Measurements from ENCODE around the gene RAPGEF1. TPM values are rescaled to one million over a fixed set of nuclear protein-coding genes. Genes with fewer than 3 reads are reported as not detected.
"Not testable (repeated sequence)": the region's sequence is repeated elsewhere in the genome, so short reads cannot be mapped to it uniquely, and the experiment has no call there.

RAPGEF1 gene
- total RNA-seq, 2 experiments from 2014 or later, result 129 to 131 TPM

GRCh38 chr9:131721076-131721475, 18.8 kb downstream of the RAPGEF1 start:
- Mint-ChIP-seq H3K27ac (no peak overlapping the region), H3K27me3 (no peaks in the 10 kb centered on the region), H3K4me3 (no peak overlapping the region), H3K4me1 (peaks cover 44% of the 10 kb centered on the region), H3K36me3 (peaks cover 26% of the 10 kb centered on the region), H3K9me3 (no peaks in the 10 kb centered on the region)
- DNase-seq (no peak), ATAC-seq (ENCODE audit: low read depth) (no peak)
- POLR2A ChIA-PET, result no interaction called here

DNA sequence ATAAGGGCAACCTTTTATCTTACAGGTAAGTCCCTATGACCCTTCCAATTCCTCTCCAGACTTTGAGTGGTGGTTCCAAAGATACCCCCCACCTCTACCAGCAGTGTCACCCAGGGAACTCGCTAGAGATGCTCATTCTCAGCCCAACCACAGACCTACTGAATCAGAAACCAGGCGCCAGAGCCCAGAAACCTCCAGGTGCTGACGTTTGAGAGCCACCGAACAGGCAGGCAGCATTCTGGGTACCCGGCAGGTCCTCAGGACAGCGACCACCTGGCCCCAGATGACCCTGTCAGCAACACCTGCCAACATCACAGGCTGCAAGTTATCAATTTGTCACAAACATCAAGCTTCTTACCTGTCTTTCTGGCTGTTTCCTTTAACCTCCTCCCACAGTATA, 19.5 kb downstream of the RAPGEF1 start:
- peak overlapping the region; percentile 28 for H3K27ac Mint-ChIP-seq
- peaks cover 30% of the 10 kb centered on the region for H3K36me3 Mint-ChIP-seq
- no peaks in the 10 kb centered on the region for H3K9me3 Mint-ChIP-seq
- no peaks in the 10 kb centered on the region for H3K27me3 Mint-ChIP-seq
- peak overlapping the region; percentile 31 for H3K4me3 Mint-ChIP-seq
- POLR2A ChIA-PET, result no interaction called here
- DNase-seq (no peak), ATAC-seq (ENCODE audit: low read depth) (peak; percentile 32)
- H3K4me1 Mint-ChIP-seq, result peaks cover 40% of the 10 kb centered on the region

DNA sequence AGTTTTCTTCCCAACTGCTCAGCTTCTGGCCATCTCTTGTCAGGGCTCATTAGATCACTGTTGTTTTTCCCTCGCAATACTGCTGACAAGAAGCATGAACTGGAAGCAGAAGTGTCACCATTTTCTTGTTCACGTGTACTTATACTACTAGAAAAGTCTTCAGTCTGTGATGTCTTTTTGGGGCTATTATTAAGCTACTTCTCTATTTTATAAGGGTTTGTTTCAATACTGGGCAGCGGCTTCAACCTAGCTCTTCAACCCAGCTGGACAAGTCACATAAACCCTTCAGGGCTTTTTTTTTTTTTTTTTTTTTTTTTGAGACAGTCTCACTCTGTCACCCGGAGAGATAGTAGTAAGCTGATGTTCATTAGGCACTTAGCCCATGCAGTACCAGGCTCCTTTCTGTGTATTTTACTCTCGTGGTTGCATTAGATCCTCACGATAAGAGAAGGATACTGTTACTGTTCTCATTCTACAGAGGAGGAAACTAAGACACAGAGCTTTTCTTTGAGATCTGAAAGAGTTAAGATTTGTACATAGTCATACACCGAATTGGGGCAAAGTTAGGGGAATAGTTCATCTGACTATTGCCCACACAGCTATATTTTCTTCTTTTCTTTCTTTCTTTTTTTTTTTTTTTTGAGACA, 20.5 kb downstream of the RAPGEF1 start:
- no peak for DNase-seq
- ATAC-seq (ENCODE audit: low read depth), result no peak
- no peaks in the 10 kb centered on the region for H3K27me3 Mint-ChIP-seq
- peaks cover 34% of the 10 kb centered on the region for H3K4me1 Mint-ChIP-seq
- POLR2A ChIA-PET, result interaction anchor here (0.7 to 1.0 kb wide), 2 partner anchors 8 to 15 kb away, joined by 3 to 7 read pairs; no protein-coding TSS in a partner anchor
- no peak overlapping the region for H3K27ac Mint-ChIP-seq
- H3K9me3 Mint-ChIP-seq, result no peaks in the 10 kb centered on the region
- peaks cover 32% of the 10 kb centered on the region for H3K36me3 Mint-ChIP-seq
- no peak overlapping the region for H3K4me3 Mint-ChIP-seq

- POLR2A ChIA-PET, result interaction anchor here (2.6 kb wide), 1 partner anchor 10 kb away, joined by 6 read pairs; no protein-coding TSS in a partner anchor
- H3K4me3 Mint-ChIP-seq, result no peak overlapping the region
- H3K9me3 Mint-ChIP-seq, result no peaks in the 10 kb centered on the region
- H3K27ac Mint-ChIP-seq, result no peak overlapping the region
- no peaks in the 10 kb centered on the region for H3K27me3 Mint-ChIP-seq
- no peak for DNase-seq
- H3K36me3 Mint-ChIP-seq, result peaks cover 28% of the 10 kb centered on the region
- ATAC-seq (ENCODE audit: low read depth), result no peak
- H3K4me1 Mint-ChIP-seq, result peaks cover 34% of the 10 kb centered on the region
These were observed 22.0 kb downstream of the RAPGEF1 start for GRCh38 chr9:131717719-131718460.

GRCh38 chr9:131715906-131716305, 24.0 kb downstream of the RAPGEF1 start:
- POLR2A ChIA-PET, result interaction anchor here (2.6 kb wide), 1 partner anchor 12 kb away, joined by 6 read pairs; no protein-coding TSS in a partner anchor

GRCh38 chr9:131714821-131715220, 25.1 kb downstream of the RAPGEF1 start:
- Mint-ChIP-seq H3K36me3 (peaks cover 19% of the 10 kb centered on the region), H3K27ac (no peak overlapping the region), H3K27me3 (no peaks in the 10 kb centered on the region), H3K4me3 (no peak overlapping the region), H3K4me1 (peaks cover 36% of the 10 kb centered on the region), H3K9me3 (no peaks in the 10 kb centered on the region)
- POLR2A ChIA-PET, result no interaction called here
- no peak for ATAC-seq (ENCODE audit: low read depth)
- DNase-seq, result no peak

More at GRCh38 chr9:131715906-131716305, 24.0 kb downstream of the RAPGEF1 start:
- Mint-ChIP-seq H3K27ac (peak overlapping the region; percentile 10), H3K36me3 (peaks cover 26% of the 10 kb centered on the region), H3K27me3 (no peaks in the 10 kb centered on the region), H3K4me3 (no peak overlapping the region), H3K4me1 (peaks cover 38% of the 10 kb centered on the region), H3K9me3 (no peaks in the 10 kb centered on the region)
- DNase-seq (no peak), ATAC-seq (ENCODE audit: low read depth) (no peak)

DNA sequence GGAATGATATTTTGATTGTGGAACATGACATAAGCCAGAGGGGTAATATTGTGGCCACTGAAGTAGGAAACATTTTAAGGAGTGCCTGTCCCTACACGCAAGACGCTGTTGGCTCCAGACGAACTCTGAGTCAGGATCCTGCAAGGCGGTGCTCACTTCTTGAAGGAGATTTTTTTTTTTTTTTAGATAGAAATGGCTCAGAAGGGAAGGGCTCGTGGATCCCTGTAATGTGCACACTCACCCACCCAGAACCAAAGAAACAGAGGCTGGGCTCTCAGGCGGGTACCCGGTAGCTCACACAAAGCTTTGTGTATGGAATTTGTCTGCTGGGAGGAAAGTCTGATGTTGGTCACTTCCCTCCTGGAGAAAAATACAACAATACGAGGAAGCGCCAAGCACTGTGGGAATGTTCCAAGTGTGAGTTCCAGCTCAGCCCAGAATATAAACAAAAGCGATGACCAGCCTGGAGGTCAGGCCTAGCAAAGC, 25.7 kb downstream of the RAPGEF1 start:
- H3K27me3 Mint-ChIP-seq, result no peaks in the 10 kb centered on the region
- POLR2A ChIA-PET, result no interaction called here

GRCh38 chr9:131713016-131713415, 26.9 kb downstream of the RAPGEF1 start:
- Mint-ChIP-seq H3K4me3 (no peak overlapping the region), H3K4me1 (peaks cover 44% of the 10 kb centered on the region), H3K27ac (no peak overlapping the region), H3K36me3 (peaks cover 19% of the 10 kb centered on the region), H3K27me3 (no peaks in the 10 kb centered on the region), H3K9me3 (no peaks in the 10 kb centered on the region)
- ATAC-seq (ENCODE audit: low read depth) (no peak), DNase-seq (no peak)
- POLR2A ChIA-PET, result no interaction called here

More for the DNA sequence above, 25.7 kb downstream of the RAPGEF1 start:
- no peak overlapping the region for H3K27ac Mint-ChIP-seq
- DNase-seq (no peak), ATAC-seq (ENCODE audit: low read depth) (no peak)
- H3K4me1 Mint-ChIP-seq, result peaks cover 42% of the 10 kb centered on the region
- H3K36me3 Mint-ChIP-seq, result peaks cover 19% of the 10 kb centered on the region
- H3K9me3 Mint-ChIP-seq, result no peaks in the 10 kb centered on the region
- H3K4me3 Mint-ChIP-seq, result no peak overlapping the region

- Mint-ChIP-seq H3K27ac (no peak overlapping the region), H3K9me3 (no peaks in the 10 kb centered on the region), H3K27me3 (no peaks in the 10 kb centered on the region), H3K4me3 (no peak overlapping the region), H3K4me1 (peaks cover 49% of the 10 kb centered on the region), H3K36me3 (peaks cover 19% of the 10 kb centered on the region)
- POLR2A ChIA-PET, result interaction anchor here (0.9 kb wide), 1 partner anchor 19 kb away, joined by 3 read pairs; no protein-coding TSS in a partner anchor
- DNase-seq, result no peak
- ATAC-seq (ENCODE audit: low read depth), result no peak
These were observed 27.6 kb downstream of the RAPGEF1 start for GRCh38 chr9:131712151-131712716.

DNA sequence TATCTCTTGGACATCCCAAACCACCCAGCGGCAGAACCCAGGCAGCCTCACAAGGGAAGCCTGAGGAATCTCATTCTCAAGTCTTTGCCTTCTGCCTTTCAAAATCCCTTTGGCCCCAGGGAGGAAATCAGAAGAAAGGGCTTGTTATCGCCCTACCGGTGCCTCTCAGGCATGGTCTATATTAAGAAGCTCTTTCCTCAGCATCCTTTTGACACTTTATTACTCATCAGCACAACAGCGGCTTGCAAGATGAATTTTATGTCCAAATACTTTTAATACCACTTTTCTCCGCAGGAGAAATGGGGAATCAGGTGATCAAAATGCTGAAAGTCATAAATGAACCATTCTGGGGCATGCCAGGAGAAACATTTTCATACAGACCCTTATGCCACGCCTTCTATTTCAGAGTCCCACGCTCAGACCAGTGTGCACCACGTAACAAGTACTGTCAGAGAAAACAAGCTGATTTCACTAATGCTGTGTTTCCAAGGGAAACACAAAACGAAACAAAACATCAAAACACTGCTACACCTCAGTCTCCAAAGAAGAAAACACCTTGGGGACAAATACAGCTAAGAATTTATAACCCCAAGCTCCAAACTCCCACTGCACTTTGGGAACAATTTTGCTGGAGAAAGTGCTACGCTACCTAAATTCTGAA, 30.0 kb downstream of the RAPGEF1 start:
- H3K27ac Mint-ChIP-seq, result peak overlapping the region; percentile 74
- H3K4me1 Mint-ChIP-seq, result peaks cover 49% of the 10 kb centered on the region
- ATAC-seq (ENCODE audit: low read depth), result peak; percentile 51
- no peaks in the 10 kb centered on the region for H3K27me3 Mint-ChIP-seq
- DNase-seq, result no peak
- POLR2A ChIA-PET, result interaction anchor here (0.5 to 2.5 kb wide), 5 partner anchors 15 to 42 kb away, joined by 3 to 14 read pairs (median 4); no protein-coding TSS in a partner anchor
- peaks cover 13% of the 10 kb centered on the region for H3K36me3 Mint-ChIP-seq
- no peaks in the 10 kb centered on the region for H3K9me3 Mint-ChIP-seq
- H3K4me3 Mint-ChIP-seq, result peak overlapping the region; percentile 40

GRCh38 chr9:131709010-131709770, 30.7 kb downstream of the RAPGEF1 start:
- H3K9me3 Mint-ChIP-seq; H3K27me3 Mint-ChIP-seq; ATAC-seq (ENCODE audit: low read depth); H3K36me3 Mint-ChIP-seq; DNase-seq: not testable (repeated sequence)
- POLR2A ChIA-PET, result interaction anchor here (0.8 to 2.5 kb wide), 4 partner anchors 19 to 41 kb away, joined by 3 to 14 read pairs (median 4); no protein-coding TSS in a partner anchor
- Mint-ChIP-seq H3K27ac (peak overlapping the region; percentile 74), H3K4me3 (peak overlapping the region; percentile 40), H3K4me1 (peaks cover 53% of the 10 kb centered on the region)

DNA sequence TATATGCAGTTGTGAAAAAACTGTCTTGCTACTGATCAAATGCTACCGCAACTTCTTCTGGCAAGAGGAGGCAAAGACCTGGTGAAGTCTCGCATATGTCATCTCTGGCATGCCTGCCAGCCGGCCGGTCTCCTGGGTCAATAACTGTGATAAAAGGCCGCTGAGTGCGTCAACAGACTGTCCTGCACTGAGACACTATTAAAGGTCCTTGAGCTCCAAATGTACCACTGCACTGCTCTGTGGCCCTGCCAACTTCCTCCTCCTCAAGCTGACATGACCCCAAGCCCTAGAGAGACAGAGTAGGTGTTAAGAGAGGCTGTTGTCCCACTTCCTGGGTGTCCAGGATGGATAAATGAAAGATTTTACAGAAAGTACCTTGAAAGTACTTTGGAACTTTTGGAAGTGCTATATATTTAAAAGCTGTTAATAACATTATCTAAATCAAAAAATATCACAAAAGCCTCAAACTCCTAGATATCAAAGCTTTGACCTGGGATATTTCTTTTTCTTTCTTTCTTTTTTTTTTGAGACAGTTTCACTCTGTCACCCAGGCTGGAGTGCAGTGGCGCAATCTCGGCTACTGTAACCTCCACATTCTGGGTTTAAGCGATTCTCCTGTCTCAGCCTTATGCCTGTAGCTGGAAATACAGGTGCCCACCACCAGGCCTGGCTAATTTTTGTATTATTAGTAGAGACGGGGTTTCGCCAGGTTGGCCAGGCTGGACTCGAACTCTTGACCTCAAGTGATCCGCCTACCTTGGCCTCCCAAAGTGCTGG, 31.5 kb downstream of the RAPGEF1 start:
- peak; percentile 59 for ATAC-seq (ENCODE audit: low read depth)
- H3K4me1 Mint-ChIP-seq, result peaks cover 49% of the 10 kb centered on the region
- peaks cover 7% of the 10 kb centered on the region for H3K36me3 Mint-ChIP-seq
- peak overlapping the region; percentile 26 for H3K27ac Mint-ChIP-seq
- POLR2A ChIA-PET, result interaction anchor here (2.5 kb wide), 1 partner anchor 23 kb away, joined by 14 read pairs; no protein-coding TSS in a partner anchor
- no peak overlapping the region for H3K4me3 Mint-ChIP-seq
- H3K27me3 Mint-ChIP-seq, result no peaks in the 10 kb centered on the region
- no peak for DNase-seq
- no peaks in the 10 kb centered on the region for H3K9me3 Mint-ChIP-seq

All from activated naive CD8-positive, alpha-beta T cell treated with anti-CD3 and anti-CD28 coated beads, Interleukin-2, amount 10 ng/mL, durations not matched to agents 7 days and 5 days (primary cell).